Kidney (tissue), 14 donors: ENCODE results near the gene TNFSF10. TPM values are rescaled to one million over a fixed set of nuclear protein-coding genes. Genes with fewer than 3 reads are reported as not detected.

Experiments used
- DNase-seq, 5 donors: peaks; one replicate each; pipeline ENCODE4 v3.0.0-alpha.2; 2013 to 2020
- FAIRE-seq: peaks from 2 replicates; lab custom pipeline; 2012; peaks lifted over from hg19 to GRCh38; lab: Jason Lieb, UNC
- H3K27ac ChIP-seq, 2 donors: one replicate each; pipeline ENCODE4 v1.7.0; 2013; ENCODE audit warnings: low read depth in 2 of 2, low read length in 2 of 2, inconsistent platforms in 1 of 2
- H3K27me3 ChIP-seq: one replicate; pipeline ENCODE4 v1.7.1; 2013; ENCODE audit warnings: low read length, inconsistent platforms; ENCODE audit not compliant: control insufficient read depth, insufficient read depth
- H3K36me3 ChIP-seq, 3 donors: one replicate each; pipeline versions ENCODE4 v1.7.0 to v1.7.1; 2013; ENCODE audit warnings: low read length in 3 of 3, control low read depth in 1 of 3, inconsistent platforms in 1 of 3; ENCODE audit not compliant: insufficient read depth in 3 of 3, control insufficient read depth in 2 of 3
- H3K4me1 ChIP-seq, 3 donors: one replicate each; pipeline versions ENCODE4 v1.7.0 to v1.7.1; 2013; ENCODE audit warnings: low read length in 3 of 3, inconsistent platforms in 1 of 3, low read depth in 1 of 3; ENCODE audit not compliant: control insufficient read depth in 2 of 3, insufficient read depth in 2 of 3
- H3K4me3 ChIP-seq, 3 donors: one replicate each; pipeline versions ENCODE4 v1.7.0 to v1.8.1; 2013; ENCODE audit warnings: low read length in 3 of 3, control low read depth in 1 of 3, inconsistent platforms in 1 of 3
- H3K9ac ChIP-seq, 3 donors: one replicate each; pipeline versions ENCODE4 v1.7.0 to v1.7.1; 2013; ENCODE audit warnings: low read length in 3 of 3, control low read depth in 1 of 3, inconsistent platforms in 1 of 3
- H3K9me3 ChIP-seq, 3 donors: one replicate each; pipeline versions ENCODE4 v1.7.0 to v1.7.1; 2013; ENCODE audit warnings: low read length in 3 of 3, control low read depth in 1 of 3, inconsistent platforms in 1 of 3; ENCODE audit not compliant: control insufficient read depth in 2 of 3, insufficient read depth in 1 of 3
- intact Hi-C: fragments of 100-400 bp; cut with DNase I; formaldehyde crosslinking; loops from one replicate; pipeline ENCODE4 v1.11.1; 2022
- polyA plus RNA-seq: library from polyadenylated mRNA; stranded (reverse); fragments of 350-450 nt; fragmentation: Illumina TruSeq; extraction: RNeasy Lipid Tissue Mini Kit (QIAGEN cat#74804); gene quantifications from one replicate; pipeline ENCODE4 v1.2.3, GENCODE V29; 2014; ENCODE audit warnings: low read depth, low replicate concordance; ENCODE audit not compliant: insufficient read depth
- total RNA-seq: library from RNA; stranded (reverse); fragmentation: NEBNext Ultra II Directional; extraction: Animal tissue kit (Norgen Biotek cat#: 25700); gene quantifications from one replicate; pipeline ENCODE4 v1.2.1, GENCODE V29; 2021
- TF ChIP-seq, protein P1 (sequence below): IDR thresholded peaks from 3 replicates; pipeline ENCODE4 v1.5.1; 2012; ENCODE audit warnings: mild to moderate bottlenecking, moderate library complexity, borderline replicate concordance; ENCODE audit not compliant: insufficient read depth; ENCODE audit errors: extremely low read depth
- donor health status: control.
- donor health status: control.
- donor health status: control.
- donor health status: control.
- donor health status: control.
- donor health status: DM: yes; HTN: yes; CAD: no.
- donor health status: Normal renal cell carcinoma (clear cell type).

The TNFSF10 gene
- total and polyA plus RNA-seq, 2 donors from 2014 or later: 75.4 to 277 TPM

DNA sequence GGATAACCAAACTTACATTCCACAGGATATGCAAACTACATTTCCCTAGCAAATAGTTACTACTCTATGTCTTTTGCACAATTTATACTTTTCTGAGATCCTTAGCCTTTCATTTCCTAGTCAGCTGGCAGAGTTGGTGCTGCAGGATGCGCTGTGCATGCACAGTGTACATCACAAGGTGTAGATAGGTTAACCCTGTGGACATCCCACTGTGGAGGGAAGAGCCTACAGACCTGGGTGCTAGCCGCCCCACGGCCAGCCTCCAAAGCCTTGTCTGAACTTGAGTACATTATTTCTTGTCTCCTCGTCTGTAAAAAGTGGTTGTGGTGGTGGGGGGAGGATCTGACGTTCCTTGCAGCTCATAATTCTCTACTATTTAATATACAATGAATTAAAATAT is 3.5 kb downstream of the TNFSF10 start:
- H3K27ac ChIP-seq: peak overlapping the region; percentile 2 to 33
- peaks cover 0 to 32% (median 10%) of the 10 kb centered on the region in 3 donors for H3K4me1 ChIP-seq
- H3K9me3 ChIP-seq: no peaks in the 10 kb centered on the region
- peak overlapping the region in 1 of 3 donors; percentile 17 for H3K9ac ChIP-seq
- no peak for DNase-seq
- peak overlapping the region in 2 of 3 donors; percentile 82 to 98 for H3K4me3 ChIP-seq
- FAIRE-seq: no peak
- peaks cover 0 to 15% (median 0%) of the 10 kb centered on the region in 3 donors for H3K36me3 ChIP-seq
- no peaks in the 10 kb centered on the region for H3K27me3 ChIP-seq
- TF ChIP-seq, protein P1, sequence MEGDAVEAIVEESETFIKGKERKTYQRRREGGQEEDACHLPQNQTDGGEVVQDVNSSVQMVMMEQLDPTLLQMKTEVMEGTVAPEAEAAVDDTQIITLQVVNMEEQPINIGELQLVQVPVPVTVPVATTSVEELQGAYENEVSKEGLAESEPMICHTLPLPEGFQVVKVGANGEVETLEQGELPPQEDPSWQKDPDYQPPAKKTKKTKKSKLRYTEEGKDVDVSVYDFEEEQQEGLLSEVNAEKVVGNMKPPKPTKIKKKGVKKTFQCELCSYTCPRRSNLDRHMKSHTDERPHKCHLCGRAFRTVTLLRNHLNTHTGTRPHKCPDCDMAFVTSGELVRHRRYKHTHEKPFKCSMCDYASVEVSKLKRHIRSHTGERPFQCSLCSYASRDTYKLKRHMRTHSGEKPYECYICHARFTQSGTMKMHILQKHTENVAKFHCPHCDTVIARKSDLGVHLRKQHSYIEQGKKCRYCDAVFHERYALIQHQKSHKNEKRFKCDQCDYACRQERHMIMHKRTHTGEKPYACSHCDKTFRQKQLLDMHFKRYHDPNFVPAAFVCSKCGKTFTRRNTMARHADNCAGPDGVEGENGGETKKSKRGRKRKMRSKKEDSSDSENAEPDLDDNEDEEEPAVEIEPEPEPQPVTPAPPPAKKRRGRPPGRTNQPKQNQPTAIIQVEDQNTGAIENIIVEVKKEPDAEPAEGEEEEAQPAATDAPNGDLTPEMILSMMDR: no peak
- intact Hi-C loops: no loop called here

DNA sequence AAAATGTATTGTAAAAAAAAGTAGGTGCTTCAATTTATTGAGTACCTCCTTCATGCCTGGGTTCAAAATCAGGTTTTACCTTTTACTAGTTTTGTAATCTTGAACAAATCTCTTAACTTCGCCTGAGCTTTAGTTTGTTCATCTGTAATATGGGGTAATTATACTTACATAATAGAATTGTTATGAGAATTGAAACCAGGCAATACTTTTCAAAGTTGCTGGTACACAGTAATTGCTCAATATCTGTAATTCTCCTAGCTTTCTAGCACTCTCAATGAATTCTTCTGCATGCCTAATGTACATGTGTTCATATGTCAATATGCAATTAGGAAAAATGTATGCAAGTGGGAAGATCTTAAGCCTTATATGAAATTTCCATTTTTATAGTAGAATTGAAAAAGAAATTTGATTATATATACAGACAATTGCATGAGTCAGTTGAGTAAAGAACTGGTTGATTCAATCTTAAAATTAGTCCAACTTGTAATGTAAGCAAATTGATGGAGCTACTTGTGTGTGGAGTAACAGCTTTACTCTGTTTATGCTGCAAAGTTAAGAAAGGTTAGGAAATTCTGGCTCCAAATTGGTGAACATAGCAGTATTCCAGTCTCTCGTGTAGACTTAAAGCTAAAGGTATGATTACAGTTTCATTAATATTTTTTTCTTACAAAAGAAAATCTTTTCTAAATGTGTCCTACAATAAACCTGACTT is 4.1 kb downstream of the TNFSF10 start:
- H3K27ac ChIP-seq: no peak overlapping the region
- H3K4me3 ChIP-seq: peak overlapping the region in 2 of 3 donors; percentile 82 to 98
- H3K36me3 ChIP-seq: peaks cover 0 to 21% (median 0%) of the 10 kb centered on the region in 3 donors
- no peak for FAIRE-seq
- DNase-seq: no peak
- intact Hi-C loops: no loop called here
- no peaks in the 10 kb centered on the region for H3K27me3 ChIP-seq
- TF ChIP-seq, protein P1: no peak
- H3K9ac ChIP-seq: peak overlapping the region in 1 of 3 donors; percentile 17
- peaks cover 0 to 31% (median 10%) of the 10 kb centered on the region in 3 donors for H3K4me1 ChIP-seq
- no peaks in the 10 kb centered on the region for H3K9me3 ChIP-seq

DNA sequence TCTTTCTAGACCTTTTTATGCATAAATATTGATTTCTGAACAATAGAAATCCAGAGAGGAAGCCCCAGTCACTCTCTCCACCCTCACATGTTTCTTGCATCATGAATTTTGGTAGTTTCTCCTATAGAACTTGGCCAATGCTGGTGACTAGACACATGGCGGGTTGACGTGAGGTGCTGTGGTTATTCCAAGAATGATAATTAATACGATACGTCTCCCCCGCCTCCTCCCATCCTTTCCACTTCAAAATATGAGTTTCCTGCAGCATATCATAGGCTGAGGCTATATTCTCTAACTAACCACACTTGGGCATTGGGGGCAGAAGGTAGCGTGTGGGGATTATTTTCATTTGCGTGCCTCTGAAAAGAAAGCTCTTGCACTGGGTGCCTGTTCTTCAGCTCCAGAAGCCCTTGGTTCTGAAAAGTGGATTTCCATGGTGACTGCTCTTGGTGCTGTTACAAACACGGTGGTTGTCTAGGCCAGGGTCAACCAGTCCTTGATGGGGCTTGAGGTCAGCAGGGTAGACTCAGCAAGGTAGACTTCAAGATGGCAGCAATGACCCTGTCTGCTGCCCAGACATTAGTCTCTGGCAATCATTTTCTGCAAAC is 5.3 kb downstream of the TNFSF10 start:
- Histone ChIP-seq H3K9ac (peak overlapping the region in 1 of 3 donors; percentile 36), H3K27ac (peak overlapping the region in 1 of 2 donors; percentile 58), H3K27me3 (no peaks in the 10 kb centered on the region), H3K9me3 (no peaks in the 10 kb centered on the region), H3K4me3 (peak overlapping the region in 1 of 3 donors; percentile 82), H3K4me1 (peaks cover 0 to 30% (median 10%) of the 10 kb centered on the region in 3 donors), H3K36me3 (peaks cover 0 to 28% (median 2%) of the 10 kb centered on the region in 3 donors)
- DNase-seq: no peak
- TF ChIP-seq, protein P1: no peak
- no peak for FAIRE-seq
- intact Hi-C loops: no loop called here
